ENCODE measurements around the gene HOXD9. TPM values are rescaled to one million over a fixed set of nuclear protein-coding genes. Genes with fewer than 3 reads are reported as not detected.
A peak's percentile ranks its signal among the peaks of the same experiment; 100 is the strongest.

HOXD9 gene
- total RNA-seq, 1 donor from 2014 or later = 5.7 TPM

DNA sequence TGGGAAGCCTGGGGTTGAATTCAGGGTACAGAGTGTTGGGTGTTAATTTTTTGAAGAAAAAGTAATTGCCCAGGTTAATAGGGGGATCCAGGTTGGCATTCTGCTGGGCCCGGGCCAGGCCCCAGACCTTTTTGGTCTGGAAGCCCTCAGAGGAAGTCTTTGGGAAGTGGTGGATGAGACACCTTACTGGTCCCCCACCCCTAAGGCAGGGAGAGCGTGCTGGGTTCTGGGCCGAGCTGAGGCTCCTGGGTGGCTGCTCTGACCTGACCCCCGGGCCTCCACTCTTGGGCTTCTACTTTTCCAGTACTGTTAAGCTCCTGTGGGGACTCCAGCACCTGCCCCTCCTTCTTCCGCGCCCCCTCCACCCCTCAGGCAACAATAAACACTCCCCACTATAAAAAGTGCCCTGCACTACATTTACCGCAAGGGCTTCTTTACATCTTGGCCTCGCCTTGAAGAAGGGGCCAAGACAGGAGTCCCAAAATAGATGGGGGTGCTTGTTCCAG is 33.8 kb downstream of the HOXD9 start:
- no peak overlapping the region for H3K4me3 ChIP-seq (ENCODE audit: low read length in 3 of 3)
- no peaks in the 10 kb centered on the region for H3K9me3 ChIP-seq (ENCODE audit: control insufficient read depth in 3 of 3, low read length in 3 of 3)
- no peak overlapping the region for H3K9ac ChIP-seq (ENCODE audit: low read depth in 1 of 3, low read length in 3 of 3)
- H3K27ac ChIP-seq (ENCODE audit: low read depth, low read length) = no peak overlapping the region
- peaks cover 0 to 2% (median 0%) of the 10 kb centered on the region in 3 donors for H3K36me3 ChIP-seq (ENCODE audit: control insufficient read depth in 3 of 3, insufficient read depth in 3 of 3, low read length in 3 of 3)
- H3K4me1 ChIP-seq (ENCODE audit: control insufficient read depth in 3 of 3, insufficient read depth in 3 of 3, low read length in 3 of 3) = peaks cover 0 to 16% (median 10%) of the 10 kb centered on the region in 3 donors
- peaks cover 25 to 57% (median 39%) of the 10 kb centered on the region in 3 donors for H3K27me3 ChIP-seq (ENCODE audit: control insufficient read depth in 3 of 3, insufficient read depth in 3 of 3, low read length in 3 of 3)

DNA sequence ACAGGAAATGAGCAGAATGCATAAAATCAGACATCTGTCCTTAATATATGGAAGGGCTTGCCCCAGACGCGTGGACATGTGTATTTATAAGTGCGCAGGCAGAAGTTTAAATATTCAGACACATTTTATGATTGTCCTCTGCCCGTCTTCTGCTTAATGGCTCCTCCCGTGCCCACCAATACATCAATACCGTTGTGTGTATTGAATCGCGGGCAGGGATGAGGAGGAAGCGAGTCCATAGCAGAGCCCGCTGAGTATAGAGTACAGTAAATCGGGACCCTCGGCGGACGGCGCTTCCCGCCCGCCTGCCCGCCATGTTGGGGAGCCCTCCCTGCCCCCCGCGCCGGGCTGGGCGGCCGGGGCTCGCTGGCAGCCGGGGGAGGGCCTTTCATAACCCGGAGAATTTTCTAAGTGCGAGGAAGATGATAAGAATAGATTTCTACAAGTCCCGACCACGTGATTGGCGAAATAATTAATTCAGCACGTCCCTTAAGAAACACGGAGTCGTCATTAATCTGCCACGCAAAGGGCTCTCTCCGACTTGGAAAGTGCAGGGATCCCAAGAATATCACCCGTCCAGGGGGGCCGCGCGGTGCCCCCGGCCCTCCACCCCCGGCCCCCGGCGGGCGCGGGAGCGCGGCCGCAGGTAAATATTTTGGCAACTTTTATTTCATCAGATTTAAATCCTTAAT is 34.4 kb downstream of the HOXD9 start, which contains the start of gene HOXD3:
Gene HOXD3 (plus strand): TSS at position 501 of the 692 bp plus-strand sequence. CDS start 11,808 bp downstream, outside the sequence.
- Histone ChIP-seq H3K27ac (ENCODE audit: low read depth, low read length) (no peak within 1 kb of the TSS), H3K4me3 (ENCODE audit: low read length in 3 of 3) (peak within 1 kb of the TSS in 1 of 3 donors; percentile 29), H3K9me3 (ENCODE audit: control insufficient read depth in 3 of 3, low read length in 3 of 3) (no peaks in the 10 kb centered on the region), H3K36me3 (ENCODE audit: control insufficient read depth in 3 of 3, insufficient read depth in 3 of 3, low read length in 3 of 3) (peaks cover 0 to 2% (median 0%) of the 10 kb centered on the region in 3 donors), H3K9ac (ENCODE audit: low read depth in 1 of 3, low read length in 3 of 3) (no peak within 1 kb of the TSS), H3K27me3 (ENCODE audit: control insufficient read depth in 3 of 3, insufficient read depth in 3 of 3, low read length in 3 of 3) (peaks cover 25 to 57% (median 37%) of the 10 kb centered on the region in 3 donors), H3K4me1 (ENCODE audit: control insufficient read depth in 3 of 3, insufficient read depth in 3 of 3, low read length in 3 of 3) (peaks cover 4 to 19% (median 14%) of the 10 kb centered on the region in 3 donors)

DNA sequence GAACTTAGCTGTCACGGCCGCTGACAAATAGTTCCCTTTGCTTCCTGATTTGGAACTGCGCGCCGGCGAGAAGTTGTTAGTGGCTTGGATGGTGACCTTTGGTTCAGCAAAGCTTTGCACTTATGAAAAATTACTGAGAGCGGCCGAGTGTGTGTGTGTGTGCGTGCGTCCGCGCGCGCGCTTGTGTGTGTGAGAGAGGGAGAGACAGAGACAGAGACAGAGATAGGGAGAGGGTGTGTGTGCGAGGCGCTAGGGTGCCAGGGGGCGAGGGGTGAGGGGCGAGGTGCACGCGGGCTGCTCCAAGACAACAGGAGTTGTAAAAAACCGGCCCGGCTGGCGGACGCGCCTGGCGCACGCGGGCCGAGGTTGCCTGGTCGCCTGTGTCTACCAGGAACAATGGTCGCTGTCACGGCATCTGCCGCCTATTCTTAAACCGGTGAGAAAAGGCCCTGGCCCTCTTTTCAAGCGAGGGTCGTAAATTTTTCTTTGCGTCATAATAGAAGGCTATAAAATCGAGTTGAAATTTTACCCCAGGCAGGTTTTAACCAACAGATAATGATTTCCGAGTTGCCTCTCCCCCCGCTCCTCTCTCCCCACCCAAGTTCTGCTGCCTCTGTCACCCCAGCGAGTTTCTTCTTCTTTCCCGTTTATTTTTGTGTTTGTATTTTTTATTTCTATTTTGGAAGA is 35.1 kb downstream of the HOXD9 start:
- no peaks in the 10 kb centered on the region for H3K9me3 ChIP-seq (ENCODE audit: control insufficient read depth in 3 of 3, low read length in 3 of 3)
- H3K36me3 ChIP-seq (ENCODE audit: control insufficient read depth in 3 of 3, insufficient read depth in 3 of 3, low read length in 3 of 3) = peaks cover 0 to 2% (median 0%) of the 10 kb centered on the region in 3 donors
- no peak overlapping the region for H3K9ac ChIP-seq (ENCODE audit: low read depth in 1 of 3, low read length in 3 of 3)
- H3K27me3 ChIP-seq (ENCODE audit: control insufficient read depth in 3 of 3, insufficient read depth in 3 of 3, low read length in 3 of 3) = peaks cover 30 to 63% (median 41%) of the 10 kb centered on the region in 3 donors
- peak overlapping the region in 1 of 3 donors; percentile 29 for H3K4me3 ChIP-seq (ENCODE audit: low read length in 3 of 3)
- H3K27ac ChIP-seq (ENCODE audit: low read depth, low read length) = no peak overlapping the region
- peaks cover 9 to 19% (median 15%) of the 10 kb centered on the region in 3 donors for H3K4me1 ChIP-seq (ENCODE audit: control insufficient read depth in 3 of 3, insufficient read depth in 3 of 3, low read length in 3 of 3)

DNA sequence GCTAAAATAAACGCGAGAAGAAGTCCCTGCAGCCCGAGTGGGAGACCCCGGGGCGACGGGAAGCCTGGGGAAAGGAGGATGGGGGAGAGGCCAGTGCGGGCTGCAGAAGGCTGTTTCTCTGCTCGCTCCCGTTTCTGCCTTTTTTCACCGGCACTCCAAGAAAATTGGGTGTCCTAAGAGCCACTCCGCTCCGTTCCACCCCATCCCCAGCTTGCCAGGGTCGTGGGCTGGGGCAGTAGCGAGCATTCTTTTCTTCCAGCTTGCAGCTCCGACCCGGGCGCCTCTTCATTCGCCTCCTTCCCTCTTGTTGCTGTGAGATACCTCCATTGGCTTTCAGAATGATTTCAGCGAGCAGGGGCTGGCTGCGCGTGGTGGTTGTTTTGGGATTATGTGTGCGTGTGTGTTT is 35.7 kb downstream of the HOXD9 start:
- no peak overlapping the region for H3K27ac ChIP-seq (ENCODE audit: low read depth, low read length)
- no peak overlapping the region for H3K4me3 ChIP-seq (ENCODE audit: low read length in 3 of 3)
- H3K27me3 ChIP-seq (ENCODE audit: control insufficient read depth in 3 of 3, insufficient read depth in 3 of 3, low read length in 3 of 3) = peaks cover 32 to 64% (median 41%) of the 10 kb centered on the region in 3 donors
- H3K9ac ChIP-seq (ENCODE audit: low read depth in 1 of 3, low read length in 3 of 3) = no peak overlapping the region
- H3K36me3 ChIP-seq (ENCODE audit: control insufficient read depth in 3 of 3, insufficient read depth in 3 of 3, low read length in 3 of 3) = no peaks in the 10 kb centered on the region
- no peaks in the 10 kb centered on the region for H3K9me3 ChIP-seq (ENCODE audit: control insufficient read depth in 3 of 3, low read length in 3 of 3)
- peaks cover 9 to 19% (median 15%) of the 10 kb centered on the region in 3 donors for H3K4me1 ChIP-seq (ENCODE audit: control insufficient read depth in 3 of 3, insufficient read depth in 3 of 3, low read length in 3 of 3)

DNA sequence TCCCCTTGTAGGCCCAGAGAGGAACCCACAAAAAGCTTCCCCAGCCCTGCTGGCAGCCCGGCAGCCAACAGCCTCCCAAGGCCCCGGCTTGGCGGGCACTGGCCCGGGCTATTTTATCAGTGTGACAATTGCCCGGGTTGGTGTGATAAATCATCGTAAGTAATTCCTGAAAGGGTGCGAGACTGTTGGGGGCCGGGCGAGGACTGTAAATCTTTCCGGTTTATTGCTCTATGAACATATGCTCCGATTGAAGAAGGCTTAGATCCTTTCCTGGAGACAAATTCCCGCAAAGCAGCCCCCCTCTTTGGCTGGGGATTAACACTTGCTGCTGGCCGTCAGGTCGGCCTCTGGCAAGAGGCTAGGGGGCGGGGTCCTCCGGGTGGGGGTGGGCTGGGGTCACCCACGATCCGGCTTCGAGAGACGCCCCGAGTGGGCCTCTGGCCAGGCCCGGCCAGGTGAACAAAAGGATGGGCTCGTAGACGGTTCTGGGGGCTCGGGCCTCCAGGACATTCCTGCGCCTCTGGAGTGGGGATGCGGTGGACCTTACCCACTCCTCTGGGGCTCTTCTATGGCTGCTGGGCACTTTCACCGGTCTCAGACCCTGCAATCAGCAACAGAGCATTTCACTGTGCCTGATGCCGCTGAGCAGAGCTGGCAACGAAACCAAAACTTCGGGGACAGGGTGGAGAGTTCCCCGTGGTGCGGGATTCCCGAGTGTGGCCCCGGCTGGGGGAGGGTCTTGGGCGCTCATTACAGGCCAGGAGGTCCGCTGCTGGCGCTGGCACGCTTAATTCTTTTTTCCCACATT is 36.5 kb downstream of the HOXD9 start:
- Histone ChIP-seq H3K4me3 (ENCODE audit: low read length in 3 of 3) (no peak overlapping the region), H3K36me3 (ENCODE audit: control insufficient read depth in 3 of 3, insufficient read depth in 3 of 3, low read length in 3 of 3) (no peaks in the 10 kb centered on the region), H3K4me1 (ENCODE audit: control insufficient read depth in 3 of 3, insufficient read depth in 3 of 3, low read length in 3 of 3) (peaks cover 9 to 19% (median 15%) of the 10 kb centered on the region in 3 donors), H3K27ac (ENCODE audit: low read depth, low read length) (no peak overlapping the region), H3K27me3 (ENCODE audit: control insufficient read depth in 3 of 3, insufficient read depth in 3 of 3, low read length in 3 of 3) (peaks cover 40 to 72% (median 42%) of the 10 kb centered on the region in 3 donors), H3K9ac (ENCODE audit: low read depth in 1 of 3, low read length in 3 of 3) (no peak overlapping the region), H3K9me3 (ENCODE audit: control insufficient read depth in 3 of 3, low read length in 3 of 3) (no peaks in the 10 kb centered on the region)

DNA sequence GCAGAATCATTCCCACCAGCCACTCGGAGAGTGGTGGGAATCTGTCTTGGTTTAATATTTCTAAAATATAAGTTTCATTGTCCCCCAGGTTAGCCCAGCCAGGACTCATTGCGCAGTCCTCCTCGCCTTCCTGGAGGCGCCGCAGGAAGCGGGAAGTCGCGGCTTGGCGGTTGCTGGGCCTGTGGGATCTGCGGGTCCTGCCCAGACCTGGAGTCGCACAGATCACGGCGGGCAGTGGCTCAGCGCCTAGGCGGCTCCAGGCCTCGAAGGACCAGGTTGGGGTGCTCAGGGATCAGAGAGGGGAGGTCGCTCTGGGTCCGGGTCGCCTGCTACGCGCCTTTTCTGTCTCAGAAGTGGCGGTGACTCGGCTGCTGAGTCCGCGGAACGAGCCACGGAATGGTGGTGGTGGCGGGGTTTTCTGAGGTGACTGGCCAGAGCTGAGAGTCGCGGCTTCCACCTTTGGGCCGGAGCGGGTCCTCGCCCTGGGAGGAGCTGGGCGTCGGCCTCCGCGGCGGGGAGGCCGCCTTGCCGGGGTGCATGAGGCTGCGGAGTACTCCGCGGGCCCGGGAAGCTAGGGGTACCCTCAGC is 37.2 kb downstream of the HOXD9 start:
- H3K36me3 ChIP-seq (ENCODE audit: control insufficient read depth in 3 of 3, insufficient read depth in 3 of 3, low read length in 3 of 3) = no peaks in the 10 kb centered on the region
- H3K9ac ChIP-seq (ENCODE audit: low read depth in 1 of 3, low read length in 3 of 3) = no peak overlapping the region
- H3K4me1 ChIP-seq (ENCODE audit: control insufficient read depth in 3 of 3, insufficient read depth in 3 of 3, low read length in 3 of 3) = peaks cover 9 to 19% (median 15%) of the 10 kb centered on the region in 3 donors
- H3K9me3 ChIP-seq (ENCODE audit: control insufficient read depth in 3 of 3, low read length in 3 of 3) = no peaks in the 10 kb centered on the region
- peak overlapping the region in 1 of 3 donors; percentile 45 for H3K4me3 ChIP-seq (ENCODE audit: low read length in 3 of 3)
- no peak overlapping the region for H3K27ac ChIP-seq (ENCODE audit: low read depth, low read length)
- peaks cover 47 to 79% (median 49%) of the 10 kb centered on the region in 3 donors for H3K27me3 ChIP-seq (ENCODE audit: control insufficient read depth in 3 of 3, insufficient read depth in 3 of 3, low read length in 3 of 3)

DNA sequence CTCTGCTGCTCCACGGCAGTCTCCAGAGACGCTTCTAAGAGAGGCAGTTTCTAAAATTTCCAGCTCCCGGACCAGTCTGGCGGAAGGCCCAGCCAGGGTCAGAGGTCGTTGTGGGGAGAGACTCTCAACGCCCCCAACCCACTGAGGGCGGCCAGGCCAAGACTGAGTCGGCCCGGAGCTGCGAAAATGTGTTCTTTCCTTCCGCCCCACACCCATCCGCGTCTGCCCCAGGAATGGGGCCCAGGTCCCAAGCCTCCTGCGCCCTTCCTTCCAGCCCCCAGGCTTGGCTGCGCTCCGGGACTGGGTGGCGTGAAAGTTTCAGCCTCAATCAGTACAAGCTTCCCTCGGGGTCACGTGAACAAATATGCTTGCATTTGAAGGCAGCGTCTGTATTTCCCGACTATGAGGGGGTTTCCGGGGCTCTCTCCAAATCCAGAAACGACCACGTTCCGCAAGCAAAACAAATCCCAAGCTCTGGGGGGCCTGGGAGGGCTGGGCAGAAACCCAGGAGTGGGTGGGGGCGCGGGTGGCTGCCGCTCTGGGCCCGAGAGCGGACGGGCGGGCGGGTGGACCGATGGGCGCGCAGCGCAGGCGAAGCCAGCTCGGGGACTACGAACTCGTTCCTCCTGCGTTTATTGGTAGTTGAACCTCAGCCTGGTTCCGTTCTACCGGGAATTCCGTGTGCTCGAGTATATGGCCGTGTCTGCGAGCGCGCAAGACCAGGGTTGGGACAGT is 37.9 kb downstream of the HOXD9 start:
- peaks cover 11 to 19% (median 15%) of the 10 kb centered on the region in 3 donors for H3K4me1 ChIP-seq (ENCODE audit: control insufficient read depth in 3 of 3, insufficient read depth in 3 of 3, low read length in 3 of 3)
- H3K9ac ChIP-seq (ENCODE audit: low read depth in 1 of 3, low read length in 3 of 3) = peak overlapping the region in 2 of 3 donors; percentile 6 to 43
- no peaks in the 10 kb centered on the region for H3K36me3 ChIP-seq (ENCODE audit: control insufficient read depth in 3 of 3, insufficient read depth in 3 of 3, low read length in 3 of 3)
- H3K27ac ChIP-seq (ENCODE audit: low read depth, low read length) = no peak overlapping the region
- peak overlapping the region in 2 of 3 donors; percentile 36 to 38 for H3K4me3 ChIP-seq (ENCODE audit: low read length in 3 of 3)
- H3K9me3 ChIP-seq (ENCODE audit: control insufficient read depth in 3 of 3, low read length in 3 of 3) = no peaks in the 10 kb centered on the region
- H3K27me3 ChIP-seq (ENCODE audit: control insufficient read depth in 3 of 3, insufficient read depth in 3 of 3, low read length in 3 of 3) = peaks cover 51 to 86% (median 56%) of the 10 kb centered on the region in 3 donors

DNA sequence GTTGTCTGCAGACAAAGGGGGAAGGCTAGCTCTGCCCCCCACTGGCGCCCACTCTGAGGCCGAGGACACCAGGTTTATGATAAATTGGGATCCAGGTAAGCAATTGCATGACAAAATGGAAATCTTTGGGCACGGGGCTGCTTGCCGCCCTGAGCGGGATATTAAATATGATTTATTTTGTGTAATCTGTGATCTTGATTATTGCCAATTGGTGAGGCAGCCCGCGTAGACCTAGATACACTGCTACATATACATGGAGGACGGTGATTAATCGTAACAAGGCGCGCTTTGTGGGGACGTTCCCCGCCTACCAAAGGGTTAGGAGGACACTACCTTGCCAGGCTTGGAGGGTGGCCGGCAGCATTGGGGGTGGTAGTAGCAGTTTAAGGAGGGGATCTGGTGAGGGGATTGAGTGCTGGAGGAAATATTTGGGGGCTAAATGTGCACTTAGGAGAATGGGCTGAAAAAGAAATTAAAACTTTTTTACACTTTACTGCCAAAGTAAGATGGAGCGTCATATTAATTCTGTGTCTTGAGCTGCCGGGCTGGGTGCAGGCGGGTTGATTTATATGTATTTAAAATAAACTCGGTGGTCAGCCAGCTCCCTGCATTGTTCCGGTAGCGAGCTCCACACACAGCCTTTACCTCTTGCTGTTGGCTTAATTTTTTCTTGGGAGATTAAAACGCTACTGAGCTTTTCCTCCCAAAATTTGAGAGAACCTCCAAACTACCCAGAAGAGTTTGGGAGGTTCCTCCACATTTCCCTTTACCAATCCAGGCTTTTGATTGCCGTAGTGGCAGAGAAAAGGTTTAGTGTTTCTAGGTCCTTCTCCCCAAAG is 38.7 kb downstream of the HOXD9 start:
- Histone ChIP-seq H3K27ac (ENCODE audit: low read depth, low read length) (no peak overlapping the region), H3K4me3 (ENCODE audit: low read length in 3 of 3) (no peak overlapping the region), H3K9ac (ENCODE audit: low read depth in 1 of 3, low read length in 3 of 3) (no peak overlapping the region)

More for the DNA sequence above, 38.7 kb downstream of the HOXD9 start:
- Histone ChIP-seq H3K36me3 (ENCODE audit: control insufficient read depth in 3 of 3, insufficient read depth in 3 of 3, low read length in 3 of 3) (no peaks in the 10 kb centered on the region), H3K27me3 (ENCODE audit: control insufficient read depth in 3 of 3, insufficient read depth in 3 of 3, low read length in 3 of 3) (peaks cover 53 to 89% (median 60%) of the 10 kb centered on the region in 3 donors), H3K9me3 (ENCODE audit: control insufficient read depth in 3 of 3, low read length in 3 of 3) (no peaks in the 10 kb centered on the region), H3K4me1 (ENCODE audit: control insufficient read depth in 3 of 3, insufficient read depth in 3 of 3, low read length in 3 of 3) (peaks cover 14 to 19% (median 15%) of the 10 kb centered on the region in 3 donors)

Data from skeletal muscle tissue (tissue), 4 donors.